ENCODE measurements around the gene GRM5.

DNA sequence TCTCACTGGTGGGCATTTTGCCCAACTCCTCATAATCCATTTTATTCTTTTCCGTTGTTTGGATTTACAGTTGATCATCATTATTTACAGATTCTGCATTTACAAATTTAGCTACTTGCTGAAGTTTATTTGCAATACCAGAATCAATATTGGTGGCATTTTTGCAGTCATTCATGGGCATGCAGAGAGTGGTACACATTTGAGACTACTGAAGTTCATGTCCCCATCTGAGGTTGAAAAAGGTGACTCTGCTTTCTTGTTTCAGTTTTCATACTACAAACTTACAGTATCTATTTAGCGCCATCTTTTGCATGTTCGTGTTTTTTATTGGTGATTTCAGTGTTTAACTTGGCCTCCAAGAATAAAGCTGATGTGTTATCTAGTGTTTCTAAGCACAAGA lies 409.5 kb downstream of the GRM5 start:
- TF ChIP-seq, protein P1, sequence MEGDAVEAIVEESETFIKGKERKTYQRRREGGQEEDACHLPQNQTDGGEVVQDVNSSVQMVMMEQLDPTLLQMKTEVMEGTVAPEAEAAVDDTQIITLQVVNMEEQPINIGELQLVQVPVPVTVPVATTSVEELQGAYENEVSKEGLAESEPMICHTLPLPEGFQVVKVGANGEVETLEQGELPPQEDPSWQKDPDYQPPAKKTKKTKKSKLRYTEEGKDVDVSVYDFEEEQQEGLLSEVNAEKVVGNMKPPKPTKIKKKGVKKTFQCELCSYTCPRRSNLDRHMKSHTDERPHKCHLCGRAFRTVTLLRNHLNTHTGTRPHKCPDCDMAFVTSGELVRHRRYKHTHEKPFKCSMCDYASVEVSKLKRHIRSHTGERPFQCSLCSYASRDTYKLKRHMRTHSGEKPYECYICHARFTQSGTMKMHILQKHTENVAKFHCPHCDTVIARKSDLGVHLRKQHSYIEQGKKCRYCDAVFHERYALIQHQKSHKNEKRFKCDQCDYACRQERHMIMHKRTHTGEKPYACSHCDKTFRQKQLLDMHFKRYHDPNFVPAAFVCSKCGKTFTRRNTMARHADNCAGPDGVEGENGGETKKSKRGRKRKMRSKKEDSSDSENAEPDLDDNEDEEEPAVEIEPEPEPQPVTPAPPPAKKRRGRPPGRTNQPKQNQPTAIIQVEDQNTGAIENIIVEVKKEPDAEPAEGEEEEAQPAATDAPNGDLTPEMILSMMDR (IDR thresholded peaks at IDR 0.05): no peak
- TF ChIP-seq EP300 (IDR thresholded peaks at IDR 0.05) (no peak), POLR2A (IDR thresholded peaks at IDR 0.05) (no peak)

Data from stomach (tissue), 4 donors.